ENCODE data around the gene TWIST2.

The TWIST2 gene

DNA sequence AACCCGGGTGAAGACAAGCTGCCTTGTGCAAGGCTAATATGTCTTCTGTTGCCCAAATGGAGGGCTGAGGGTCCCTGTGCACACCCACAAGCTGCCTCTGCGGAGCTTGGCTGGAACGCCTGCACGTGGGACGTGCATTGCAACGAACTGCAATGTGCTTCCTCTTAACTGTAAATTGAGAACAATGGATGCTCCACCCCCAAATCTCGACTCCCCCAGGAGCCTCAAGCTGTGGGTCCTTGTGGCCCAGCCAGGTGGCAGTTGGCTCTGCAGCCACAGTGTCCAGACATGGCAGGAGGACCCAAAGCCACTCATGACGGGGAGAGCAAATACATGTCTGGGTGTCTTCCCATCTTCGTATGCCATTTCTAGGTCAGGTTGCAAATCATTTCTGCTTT is 90.1 kb downstream of the TWIST2 start:
- Mint-ChIP-seq H3K27ac (no peak overlapping the region), H3K4me1 (no peaks in the 10 kb centered on the region), H3K9me3 (no peaks in the 10 kb centered on the region), H3K4me3 (no peak overlapping the region), H3K36me3 (no peaks in the 10 kb centered on the region), H3K27me3 (no peaks in the 10 kb centered on the region)
- CTCF ChIA-PET = no interaction called here
- no peak for DNase-seq

DNA sequence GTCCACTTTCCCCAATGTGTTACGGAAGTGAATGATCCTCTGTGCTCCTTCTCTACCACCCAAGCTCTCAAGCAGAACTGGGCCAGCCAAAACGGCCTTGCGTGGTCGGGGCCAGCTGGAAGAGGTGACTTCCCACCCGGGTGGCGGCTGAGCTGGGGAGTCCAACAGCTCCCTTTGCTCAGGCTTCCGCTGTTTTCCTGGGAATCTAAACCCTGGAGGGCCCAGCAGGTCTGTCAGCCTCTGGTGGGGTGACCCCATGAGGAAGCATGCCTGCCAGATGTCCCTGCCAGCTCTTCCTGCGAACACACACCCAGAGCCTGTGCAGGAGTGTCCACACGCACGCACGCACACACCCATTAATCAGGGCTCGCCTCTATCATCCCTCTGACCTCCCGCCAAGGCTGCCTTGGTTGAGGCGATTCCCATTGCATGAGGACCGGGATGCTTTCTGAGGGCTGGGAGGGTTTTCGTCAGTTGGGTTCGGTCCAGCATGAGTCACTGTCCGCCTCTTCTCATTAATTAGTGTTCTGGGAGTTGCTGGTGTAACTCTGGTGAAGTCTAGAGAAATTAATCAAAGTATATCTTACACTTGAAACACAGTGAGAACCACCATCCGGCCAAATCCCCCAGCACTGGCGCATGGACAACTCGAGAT is 90.6 kb downstream of the TWIST2 start:
- DNase-seq = no peak
- H3K4me3 Mint-ChIP-seq = no peak overlapping the region
- CTCF ChIA-PET = no interaction called here
- H3K4me1 Mint-ChIP-seq = no peaks in the 10 kb centered on the region
- no peaks in the 10 kb centered on the region for H3K36me3 Mint-ChIP-seq
- no peaks in the 10 kb centered on the region for H3K9me3 Mint-ChIP-seq
- no peaks in the 10 kb centered on the region for H3K27me3 Mint-ChIP-seq
- H3K27ac Mint-ChIP-seq = no peak overlapping the region

DNA sequence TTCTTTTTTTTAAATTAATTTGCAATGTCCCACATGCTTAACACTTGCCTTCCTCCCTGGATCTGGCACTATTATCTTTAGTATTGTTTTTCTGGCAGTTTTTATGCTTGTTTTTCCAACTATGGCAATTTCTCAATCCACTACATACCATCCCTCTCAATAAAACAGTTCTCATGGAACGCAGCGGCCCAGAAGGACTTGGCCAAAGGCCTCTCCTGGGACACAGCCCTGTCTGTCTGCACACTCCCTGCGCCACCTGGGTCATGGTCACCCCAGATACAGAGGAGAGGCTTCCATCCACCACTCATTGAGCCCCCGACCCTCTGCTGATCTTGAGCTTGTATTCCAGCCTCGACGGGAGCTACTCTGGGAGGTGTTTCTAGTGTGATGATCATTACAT is 91.2 kb downstream of the TWIST2 start:
- H3K27ac Mint-ChIP-seq = no peak overlapping the region
- no peaks in the 10 kb centered on the region for H3K4me1 Mint-ChIP-seq
- no peak for DNase-seq
- CTCF ChIA-PET = no interaction called here
- H3K4me3 Mint-ChIP-seq = no peak overlapping the region
- H3K27me3 Mint-ChIP-seq = no peaks in the 10 kb centered on the region
- no peaks in the 10 kb centered on the region for H3K9me3 Mint-ChIP-seq
- no peaks in the 10 kb centered on the region for H3K36me3 Mint-ChIP-seq

- no peaks in the 10 kb centered on the region for H3K27me3 Mint-ChIP-seq
- no peak for DNase-seq
- no peaks in the 10 kb centered on the region for H3K36me3 Mint-ChIP-seq
- no peak overlapping the region for H3K27ac Mint-ChIP-seq
- H3K9me3 Mint-ChIP-seq = no peaks in the 10 kb centered on the region
- CTCF ChIA-PET = interaction anchor here (0.7 kb wide), 1 partner anchor 121 kb away, joined by 3 read pairs; no protein-coding TSS in a partner anchor
- H3K4me3 Mint-ChIP-seq = no peak overlapping the region
- H3K4me1 Mint-ChIP-seq = no peaks in the 10 kb centered on the region
Observed at GRCh38 chr2:238939521-238940403, 91.9 kb downstream of the TWIST2 start.

GRCh38 chr2:238940806-238941205 is 92.9 kb downstream of the TWIST2 start:
- Mint-ChIP-seq H3K4me1 (no peaks in the 10 kb centered on the region), H3K27ac (no peak overlapping the region), H3K36me3 (no peaks in the 10 kb centered on the region), H3K4me3 (no peak overlapping the region), H3K27me3 (no peaks in the 10 kb centered on the region), H3K9me3 (no peaks in the 10 kb centered on the region)
- CTCF ChIA-PET = no interaction called here
- no peak for DNase-seq

- Mint-ChIP-seq H3K9me3 (no peaks in the 10 kb centered on the region), H3K4me3 (no peak overlapping the region), H3K4me1 (no peaks in the 10 kb centered on the region), H3K27me3 (no peaks in the 10 kb centered on the region), H3K27ac (no peak overlapping the region), H3K36me3 (no peaks in the 10 kb centered on the region)
- no peak for DNase-seq
- CTCF ChIA-PET = interaction anchor here (1.4 kb wide), 1 partner anchor 24 kb away, joined by 4 read pairs; no protein-coding TSS in a partner anchor
Observed at GRCh38 chr2:238941262-238941792, 93.4 kb downstream of the TWIST2 start.

- no peaks in the 10 kb centered on the region for H3K4me1 Mint-ChIP-seq
- no peak overlapping the region for H3K4me3 Mint-ChIP-seq
- H3K36me3 Mint-ChIP-seq = no peaks in the 10 kb centered on the region
- CTCF ChIA-PET = interaction anchor here (0.5 to 1.4 kb wide), 2 partner anchors 23 to 1727 kb away, joined by 3 to 4 read pairs; no protein-coding TSS in a partner anchor
- H3K27ac Mint-ChIP-seq = no peak overlapping the region
- no peaks in the 10 kb centered on the region for H3K27me3 Mint-ChIP-seq
- DNase-seq = no peak
- H3K9me3 Mint-ChIP-seq = no peaks in the 10 kb centered on the region
Observed at GRCh38 chr2:238942080-238942725, 94.3 kb downstream of the TWIST2 start.

- no peak for DNase-seq
- H3K4me3 Mint-ChIP-seq = no peak overlapping the region
- H3K36me3 Mint-ChIP-seq = no peaks in the 10 kb centered on the region
- CTCF ChIA-PET = interaction anchor here (0.5 to 1.4 kb wide), 2 partner anchors 22 to 1728 kb away, joined by 3 to 4 read pairs; no protein-coding TSS in a partner anchor
- H3K9me3 Mint-ChIP-seq = no peaks in the 10 kb centered on the region
- no peak overlapping the region for H3K27ac Mint-ChIP-seq
- H3K4me1 Mint-ChIP-seq = peaks cover 3% of the 10 kb centered on the region
- peaks cover 2% of the 10 kb centered on the region for H3K27me3 Mint-ChIP-seq
Observed at GRCh38 chr2:238942726-238943300, 94.9 kb downstream of the TWIST2 start.

DNA sequence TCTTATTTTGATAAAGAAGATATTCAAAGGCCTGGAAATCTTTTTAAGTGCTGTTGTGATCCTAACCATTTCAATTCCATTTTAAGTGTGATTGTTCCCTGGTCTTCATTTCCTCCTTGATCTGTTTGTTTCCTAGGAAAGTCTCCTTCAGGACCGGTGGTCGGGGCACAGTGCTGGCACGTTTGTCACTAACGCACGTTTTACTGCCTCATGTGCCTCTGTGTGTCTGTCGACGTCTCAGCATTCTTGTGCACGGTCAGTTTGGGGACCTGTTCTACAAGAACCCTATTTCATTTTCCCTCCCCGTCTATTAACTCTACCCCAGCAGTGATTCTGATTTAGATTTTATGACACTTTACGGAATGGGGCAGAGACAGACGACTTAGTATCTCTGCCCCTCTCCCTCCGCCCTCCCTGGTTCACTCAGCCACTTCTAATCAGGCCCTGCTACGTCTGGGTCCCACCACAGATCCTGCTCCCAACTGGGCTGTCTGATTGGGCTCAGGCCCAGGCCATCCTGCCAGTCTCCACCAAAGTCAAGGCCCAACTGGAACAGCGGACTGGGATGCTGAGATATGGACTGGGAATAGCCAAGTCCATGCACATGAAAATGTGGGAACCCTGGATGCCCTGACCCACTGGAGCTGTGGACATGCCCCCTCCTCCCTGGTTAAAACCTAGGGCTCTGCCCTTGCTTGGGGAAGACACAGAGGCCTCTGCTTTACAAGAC is 95.6 kb downstream of the TWIST2 start:
- H3K4me1 Mint-ChIP-seq = peaks cover 10% of the 10 kb centered on the region
- H3K4me3 Mint-ChIP-seq = no peak overlapping the region
- no peaks in the 10 kb centered on the region for H3K36me3 Mint-ChIP-seq
- CTCF ChIA-PET = no interaction called here
- H3K9me3 Mint-ChIP-seq = no peaks in the 10 kb centered on the region
- DNase-seq = no peak
- no peak overlapping the region for H3K27ac Mint-ChIP-seq
- H3K27me3 Mint-ChIP-seq = peaks cover 7% of the 10 kb centered on the region

GRCh38 chr2:238945433-238946150 is 97.7 kb downstream of the TWIST2 start:
- Mint-ChIP-seq H3K27ac (no peak overlapping the region), H3K4me3 (no peak overlapping the region), H3K4me1 (peaks cover 15% of the 10 kb centered on the region), H3K9me3 (no peaks in the 10 kb centered on the region), H3K27me3 (peaks cover 19% of the 10 kb centered on the region), H3K36me3 (no peaks in the 10 kb centered on the region)
- DNase-seq = peak; percentile 30
- CTCF ChIA-PET = interaction anchor here (0.7 to 1.1 kb wide), 2 partner anchors 160 to 432 kb away, joined by 3 read pairs; no protein-coding TSS in a partner anchor

DNA sequence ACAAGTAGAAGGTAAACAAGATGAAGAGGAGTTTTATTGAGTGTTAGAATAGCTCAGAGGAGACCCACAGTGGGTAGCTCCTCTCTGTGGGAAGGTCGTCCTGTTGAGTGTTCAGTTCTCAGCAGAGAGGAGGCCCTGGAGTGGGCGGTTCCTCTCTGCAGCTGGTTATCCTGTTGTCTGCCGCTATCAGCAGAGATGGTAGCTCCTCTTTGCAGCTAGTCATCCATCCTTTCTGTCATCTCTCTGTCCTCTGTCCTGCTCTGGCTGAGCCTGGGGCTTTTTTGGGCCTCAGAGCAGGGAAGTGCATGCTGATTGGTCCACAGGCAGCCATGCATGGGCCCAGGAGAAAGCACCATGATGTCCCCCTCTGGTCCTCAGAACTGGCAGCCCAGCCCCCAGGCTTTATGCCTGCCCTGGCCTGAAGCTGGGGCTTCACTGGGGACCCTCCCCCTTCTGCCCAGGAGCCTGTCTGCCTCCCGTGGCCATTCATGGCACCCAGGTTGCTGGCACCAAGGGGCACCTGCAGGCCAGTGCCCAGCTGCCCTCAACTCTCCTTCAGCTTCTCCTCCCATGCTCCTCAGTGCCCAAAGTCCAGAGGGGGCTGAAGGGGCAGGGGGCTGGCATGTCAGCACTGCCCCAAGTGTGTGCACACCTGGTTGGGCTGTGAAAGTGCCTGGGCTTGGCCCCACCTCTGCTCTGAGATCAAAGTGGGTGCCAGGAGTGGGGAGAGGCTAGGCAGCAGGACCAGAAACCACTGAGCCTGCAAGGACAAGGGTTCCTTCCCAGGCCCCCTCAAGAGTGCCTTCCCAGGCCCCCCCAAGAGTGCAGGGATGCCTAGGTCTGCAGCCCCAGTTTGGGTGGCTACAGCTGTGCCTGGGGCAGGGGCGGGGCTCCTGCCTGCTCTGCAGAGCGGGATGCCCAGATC is 98.7 kb downstream of the TWIST2 start:
- Mint-ChIP-seq H3K4me3 (no peak overlapping the region), H3K9me3 (no peaks in the 10 kb centered on the region), H3K36me3 (no peaks in the 10 kb centered on the region), H3K27me3 (peaks cover 23% of the 10 kb centered on the region), H3K4me1 (peaks cover 15% of the 10 kb centered on the region), H3K27ac (no peak overlapping the region)
- DNase-seq = no peak
- CTCF ChIA-PET = interaction anchor here (1.1 kb wide), 1 partner anchor 161 kb away, joined by 3 read pairs; no protein-coding TSS in a partner anchor

DNA sequence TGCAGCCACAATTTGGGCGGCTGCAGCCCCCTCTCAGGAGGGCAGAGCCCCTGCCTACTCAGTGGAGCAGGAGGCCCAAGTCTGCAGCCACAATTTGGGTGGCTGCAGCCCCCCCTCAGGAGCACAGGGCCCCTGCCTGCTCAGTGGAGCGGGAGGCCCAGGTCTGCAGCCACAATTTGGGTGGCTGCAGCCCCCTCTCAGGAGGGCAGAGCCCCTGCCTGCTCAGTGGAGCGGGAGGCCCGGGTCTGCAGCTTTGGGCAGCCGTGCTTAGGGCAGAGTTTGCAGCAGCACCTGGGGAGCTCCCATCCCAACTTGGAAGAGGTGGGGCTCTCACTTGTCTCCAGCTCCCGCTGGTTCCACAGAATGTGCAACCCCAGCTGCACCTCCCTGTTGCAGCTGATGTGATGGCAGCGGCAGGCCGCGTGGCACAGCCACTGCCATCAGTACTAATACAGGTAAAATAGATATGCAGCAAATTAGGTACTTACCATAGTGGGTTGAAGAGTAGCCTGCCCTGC is 99.4 kb downstream of the TWIST2 start:
- CTCF ChIA-PET = no interaction called here
- Mint-ChIP-seq H3K27me3 (peaks cover 23% of the 10 kb centered on the region), H3K27ac (no peak overlapping the region), H3K4me1 (peaks cover 15% of the 10 kb centered on the region), H3K9me3 (no peaks in the 10 kb centered on the region), H3K36me3 (no peaks in the 10 kb centered on the region), H3K4me3 (no peak overlapping the region)
- no peak for DNase-seq

All from activated naive CD4-positive, alpha-beta T cell treated with anti-CD3 and anti-CD28 coated beads, Interleukin-2, amount 10 ng/mL, durations not matched to agents 7 days and 5 days (primary cell).